GM13977 (cell line): ENCODE results near the gene ERMN.

Experiments
- DNase-seq: peaks from one replicate; pipeline ENCODE4 v3.0.0; 2012; ENCODE audit warnings: low spot score
- CTCF ChIP-seq: IDR thresholded peaks from 2 replicates; pipeline ENCODE4 v1.5.1; 2012; ENCODE audit warnings: mild to moderate bottlenecking, control low read depth; ENCODE audit not compliant: insufficient read depth; ENCODE audit errors: extremely low read depth, missing control alignments
- in situ Hi-C: fragments of 300-500 bp; cut with MboI; formaldehyde crosslinking; loops from one replicate; pipeline ENCODE4 v1.12.0; 2022; ENCODE audit warnings: low sequenced_read_pairs, low pct_unique_long_range_greater_than_20kb, mixed read lengths, inconsistent platforms; ENCODE audit not compliant: unreplicated experiment

The ERMN gene

GRCh38 chr2:157329524-157329923, 3.9 kb upstream of the ERMN start:
- DNase-seq, result no peak
- in situ Hi-C loops, result loop anchor here (25.0 kb wide), 1 partner anchor 108 kb away; the partner anchor contains the start of gene CYTIP
- TF ChIP-seq CTCF, result no peak

GRCh38 chr2:157327621-157328500, 2.2 kb upstream of the ERMN start:
- in situ Hi-C loops, result loop anchor here (25.0 kb wide), 1 partner anchor 109 kb away; the partner anchor contains the start of gene CYTIP
- peak; percentile 93 for TF ChIP-seq CTCF
- DNase-seq, result peak; percentile 73

- no peak for TF ChIP-seq CTCF
- in situ Hi-C loops, result loop anchor here (25.0 kb wide), 1 partner anchor 110 kb away; the partner anchor contains the start of gene CYTIP
- no peak for DNase-seq
Measured at GRCh38 chr2:157327200-157327599, 1.6 kb upstream of the ERMN start.

GRCh38 chr2:157326698-157327097, 1.1 kb upstream of the ERMN start:
- no peak for TF ChIP-seq CTCF
- DNase-seq, result no peak
- in situ Hi-C loops, result loop anchor here (25.0 kb wide), 1 partner anchor 111 kb away; the partner anchor contains the start of gene CYTIP

- no peak for DNase-seq
Measured at GRCh38 chr2:157324331-157324843, 1.2 kb downstream of the ERMN start.

More at GRCh38 chr2:157324331-157324843, 1.2 kb downstream of the ERMN start:
- in situ Hi-C loops, result loop anchor here (25.0 kb wide), 1 partner anchor 438 kb away; no protein-coding TSS in a partner anchor
- TF ChIP-seq CTCF, result no peak
